GM12864 (cell line): ENCODE results near the gene RTEL1.

Experiments used
- DNase-seq: peaks from one replicate; pipeline ENCODE4 v3.0.0-alpha.2; 2011; ENCODE audit warnings: low read depth
- H3K4me3 ChIP-seq: 2 replicates; pipeline ENCODE4 v1.5.1; 2011; ENCODE audit warnings: mild to moderate bottlenecking, low read depth, low read length, control low read depth
- TF ChIP-seq, protein P1 (sequence below): IDR thresholded peaks from 2 replicates; pipeline ENCODE4 v1.5.1; 2011; ENCODE audit warnings: low read depth, mild to moderate bottlenecking, moderate library complexity, low read length, control low read depth, inconsistent platforms; ENCODE audit errors: missing control alignments

The RTEL1 gene

DNA sequence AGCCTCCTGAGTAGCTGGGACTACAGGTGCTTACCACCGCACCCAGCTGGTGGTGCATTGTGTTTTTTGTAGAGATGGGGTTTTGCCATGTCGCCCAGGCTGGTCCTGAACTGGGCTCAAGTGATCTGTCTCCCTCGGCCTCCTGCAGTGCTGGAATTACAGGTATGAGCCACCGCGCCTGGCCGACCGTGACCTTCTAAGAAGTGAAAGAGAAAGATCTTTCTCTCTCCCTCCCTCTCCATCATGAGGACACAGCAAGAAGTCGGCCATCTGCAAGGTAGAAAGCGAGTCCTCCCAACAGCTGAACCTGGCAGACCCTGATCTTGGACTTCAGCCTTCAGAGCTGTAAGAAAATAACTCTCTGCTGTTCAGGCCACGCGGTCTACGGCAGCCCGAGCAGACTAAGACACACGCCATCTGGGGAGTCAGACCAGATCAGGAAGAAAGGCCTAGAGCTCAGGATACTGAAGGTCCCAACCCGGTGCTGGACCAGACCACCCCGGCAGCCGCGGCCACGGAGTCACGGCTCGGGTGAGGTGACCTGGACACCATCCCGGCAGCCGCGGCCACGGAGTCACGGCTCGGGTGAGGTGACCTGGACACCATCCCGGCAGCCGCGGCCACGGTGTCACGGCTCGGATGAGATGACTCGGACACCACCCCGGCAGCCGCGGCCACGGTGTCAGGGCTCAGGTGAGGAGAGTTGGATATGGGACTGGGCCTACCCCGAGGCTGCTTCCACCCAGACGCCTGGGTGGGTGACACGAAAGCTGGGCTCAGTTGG lies 40.8 kb upstream of the RTEL1 start:
- TF ChIP-seq, protein P1, sequence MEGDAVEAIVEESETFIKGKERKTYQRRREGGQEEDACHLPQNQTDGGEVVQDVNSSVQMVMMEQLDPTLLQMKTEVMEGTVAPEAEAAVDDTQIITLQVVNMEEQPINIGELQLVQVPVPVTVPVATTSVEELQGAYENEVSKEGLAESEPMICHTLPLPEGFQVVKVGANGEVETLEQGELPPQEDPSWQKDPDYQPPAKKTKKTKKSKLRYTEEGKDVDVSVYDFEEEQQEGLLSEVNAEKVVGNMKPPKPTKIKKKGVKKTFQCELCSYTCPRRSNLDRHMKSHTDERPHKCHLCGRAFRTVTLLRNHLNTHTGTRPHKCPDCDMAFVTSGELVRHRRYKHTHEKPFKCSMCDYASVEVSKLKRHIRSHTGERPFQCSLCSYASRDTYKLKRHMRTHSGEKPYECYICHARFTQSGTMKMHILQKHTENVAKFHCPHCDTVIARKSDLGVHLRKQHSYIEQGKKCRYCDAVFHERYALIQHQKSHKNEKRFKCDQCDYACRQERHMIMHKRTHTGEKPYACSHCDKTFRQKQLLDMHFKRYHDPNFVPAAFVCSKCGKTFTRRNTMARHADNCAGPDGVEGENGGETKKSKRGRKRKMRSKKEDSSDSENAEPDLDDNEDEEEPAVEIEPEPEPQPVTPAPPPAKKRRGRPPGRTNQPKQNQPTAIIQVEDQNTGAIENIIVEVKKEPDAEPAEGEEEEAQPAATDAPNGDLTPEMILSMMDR, result no peak
- DNase-seq, result no peak
- H3K4me3 ChIP-seq, result no peak overlapping the region

- H3K4me3 ChIP-seq, result no peak overlapping the region
- no peak for DNase-seq
- TF ChIP-seq, protein P1, result no peak
Measured at GRCh38 chr20:63617876-63618265, 40.2 kb upstream of the RTEL1 start.

DNA sequence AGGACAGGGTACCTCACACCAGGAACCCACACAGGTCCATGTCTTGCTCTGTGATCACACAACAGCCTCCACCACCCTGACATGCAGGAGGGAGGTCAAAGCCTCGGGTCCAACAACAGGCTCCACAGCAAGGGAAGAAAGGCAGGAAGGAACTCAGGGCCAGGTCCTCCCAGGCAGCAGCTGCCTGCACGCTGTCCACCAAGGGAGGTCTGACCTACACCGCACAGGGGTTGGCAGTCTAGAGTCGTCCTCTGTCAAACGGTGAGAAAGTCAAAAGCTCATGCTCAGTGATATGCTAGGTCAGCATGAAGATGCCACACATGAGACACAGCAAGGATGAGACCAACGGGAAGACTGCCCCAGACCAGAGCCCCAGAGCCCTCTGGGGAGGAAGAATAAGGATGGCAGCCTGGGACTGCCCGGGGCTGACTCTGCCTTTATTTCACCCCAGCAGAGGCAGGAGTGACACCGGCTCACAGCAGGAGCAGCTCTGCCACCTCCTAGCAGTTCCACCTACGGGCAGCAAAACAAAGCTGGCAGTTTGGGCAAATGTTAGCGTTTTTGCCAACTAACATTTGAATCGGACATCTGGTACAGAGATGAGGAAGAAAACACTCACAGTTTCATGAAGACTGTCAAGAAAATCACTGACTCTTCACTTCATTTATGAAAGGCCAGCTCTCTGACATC lies 39.7 kb upstream of the RTEL1 start:
- TF ChIP-seq, protein P1, result peak; percentile 8

GRCh38 chr20:63619086-63619485 lies 39.0 kb upstream of the RTEL1 start:
- TF ChIP-seq, protein P1, result no peak
- no peak overlapping the region for H3K4me3 ChIP-seq
- DNase-seq, result no peak

More for the DNA sequence above, 39.7 kb upstream of the RTEL1 start:
- DNase-seq, result no peak
- no peak overlapping the region for H3K4me3 ChIP-seq

- DNase-seq, result no peak
- TF ChIP-seq, protein P1, result no peak
Measured at GRCh38 chr20:63619505-63619904, 38.6 kb upstream of the RTEL1 start.

DNA sequence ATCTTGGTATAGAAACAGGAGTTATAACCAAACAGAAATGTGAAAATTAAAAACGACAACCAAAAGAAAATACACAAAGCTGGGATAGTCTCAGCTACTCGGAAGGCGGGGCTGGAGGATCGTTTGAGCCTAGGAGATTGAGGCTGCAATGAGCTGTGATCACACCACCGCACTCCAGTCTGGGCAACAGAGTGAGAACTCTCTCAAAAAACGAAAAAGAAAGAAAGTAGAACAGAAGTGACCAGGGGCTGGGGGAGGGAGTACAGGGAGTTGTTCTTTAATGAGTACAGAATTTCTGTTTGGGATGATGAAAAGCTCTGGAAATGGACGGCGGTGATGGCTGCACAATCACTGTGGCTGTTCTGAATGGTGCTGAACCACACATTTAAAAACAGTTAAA lies 37.1 kb upstream of the RTEL1 start:
- TF ChIP-seq, protein P1, result no peak
- no peak overlapping the region for H3K4me3 ChIP-seq
- no peak for DNase-seq

More at GRCh38 chr20:63619505-63619904, 38.6 kb upstream of the RTEL1 start:
- no peak overlapping the region for H3K4me3 ChIP-seq
